ENCODE results near the gene SLC4A1AP. TPM values are rescaled to one million over a fixed set of nuclear protein-coding genes. Genes with fewer than 3 reads are reported as not detected.

Gene SLC4A1AP
- total RNA-seq, 6 experiments from 2014 or later: 6.5 to 12.7 (median 8.5) TPM

GRCh38 chr2:27724905-27725701, 61.4 kb downstream of the SLC4A1AP start:
- intact Hi-C loops (cut with DNase I): loop anchor here in 1 of 2 donors (10.0 kb wide), 2 partner anchors 680 to 730 kb away; no protein-coding TSS in a partner anchor
- H3K36me3 ChIP-seq: no peaks in the 10 kb centered on the region
- 52% methylated on average over 5 of the region's 5 CpGs for WGBS (ENCODE audit: insufficient coverage, low coverage, low lambda C conversion rate, missing lambda C conversion rate)
- no peaks in the 10 kb centered on the region for H3K27me3 ChIP-seq
- TF ChIP-seq CTCF (IDR thresholded peaks at IDR 0.05) (no peak), POLR2A (IDR thresholded peaks at IDR 0.05) (no peak)
- DNase-seq: no peak
- peaks cover 0 to 13% (median 0%) of the 10 kb centered on the region in 4 donors for H3K4me1 ChIP-seq
- no peaks in the 10 kb centered on the region for H3K9me3 ChIP-seq
- peak in 1 of 4 donors; percentile 34 for ATAC-seq
- peak overlapping the region in 1 of 3 donors; percentile 7 for H3K27ac ChIP-seq
- no peak overlapping the region for H3K4me3 ChIP-seq

GRCh38 chr2:27727257-27727656, 63.6 kb downstream of the SLC4A1AP start:
- 71% methylated on average over 6 of the region's 9 CpGs for WGBS (ENCODE audit: insufficient coverage, low coverage, low lambda C conversion rate, missing lambda C conversion rate)
- peak; percentile 26 to 54 (median 41) for ATAC-seq
- intact Hi-C loops (cut with DNase I): loop anchor here in 1 of 2 donors (10.0 kb wide), 2 partner anchors 678 to 728 kb away; no protein-coding TSS in a partner anchor

GRCh38 chr2:27728081-27728858, 64.6 kb downstream of the SLC4A1AP start:
- H3K4me3 ChIP-seq: no peak overlapping the region
- H3K27ac ChIP-seq: peak overlapping the region in 1 of 3 donors; percentile 46
- H3K4me1 ChIP-seq: peaks cover 0 to 24% (median 0%) of the 10 kb centered on the region in 4 donors
- TF ChIP-seq CTCF (IDR thresholded peaks at IDR 0.05) (no peak), POLR2A (IDR thresholded peaks at IDR 0.05) (no peak)
- no peaks in the 10 kb centered on the region for H3K36me3 ChIP-seq
- intact Hi-C loops (cut with DNase I): loop anchor here in 1 of 2 donors (10.0 kb wide), 2 partner anchors 677 to 727 kb away; no protein-coding TSS in a partner anchor
- no peaks in the 10 kb centered on the region for H3K9me3 ChIP-seq
- ATAC-seq: no peak
- WGBS (ENCODE audit: insufficient coverage, low coverage, low lambda C conversion rate, missing lambda C conversion rate): 61% methylated on average over 4 of the region's 5 CpGs
- H3K27me3 ChIP-seq: no peaks in the 10 kb centered on the region
- no peak for DNase-seq

More at GRCh38 chr2:27727257-27727656, 63.6 kb downstream of the SLC4A1AP start:
- H3K27me3 ChIP-seq: no peaks in the 10 kb centered on the region
- no peaks in the 10 kb centered on the region for H3K36me3 ChIP-seq
- TF ChIP-seq CTCF (IDR thresholded peaks at IDR 0.05) (no peak), POLR2A (IDR thresholded peaks at IDR 0.05) (no peak)
- no peak overlapping the region for H3K4me3 ChIP-seq
- H3K4me1 ChIP-seq: peaks cover 0 to 24% (median 0%) of the 10 kb centered on the region in 4 donors
- DNase-seq: no peak
- no peak overlapping the region for H3K27ac ChIP-seq
- no peaks in the 10 kb centered on the region for H3K9me3 ChIP-seq

GRCh38 chr2:27729198-27729597, 65.5 kb downstream of the SLC4A1AP start:
- H3K4me3 ChIP-seq: no peak overlapping the region
- 56% methylated on average over 4 of the region's 4 CpGs for WGBS (ENCODE audit: insufficient coverage, low coverage, low lambda C conversion rate, missing lambda C conversion rate)
- H3K27me3 ChIP-seq: no peaks in the 10 kb centered on the region
- ATAC-seq: peak in 3 of 4 donors; percentile 15 to 36 (median 21)
- intact Hi-C loops (cut with DNase I): loop anchor here in 1 of 2 donors (10.0 kb wide), 2 partner anchors 676 to 726 kb away; no protein-coding TSS in a partner anchor
- no peak for DNase-seq
- TF ChIP-seq POLR2A (IDR thresholded peaks at IDR 0.05) (no peak), CTCF (IDR thresholded peaks at IDR 0.05) (no peak)
- H3K27ac ChIP-seq: no peak overlapping the region
- no peaks in the 10 kb centered on the region for H3K36me3 ChIP-seq
- H3K4me1 ChIP-seq: peaks cover 0 to 20% (median 0%) of the 10 kb centered on the region in 4 donors
- no peaks in the 10 kb centered on the region for H3K9me3 ChIP-seq

Data from right lobe of liver (tissue), 6 donors.